ENCODE measurements around the gene LILRA2. TPM values are rescaled to one million over a fixed set of nuclear protein-coding genes. Genes with fewer than 3 reads are reported as not detected.

LILRA2 gene
- total RNA-seq, 1 donor from 2014 or later, result not detected

DNA sequence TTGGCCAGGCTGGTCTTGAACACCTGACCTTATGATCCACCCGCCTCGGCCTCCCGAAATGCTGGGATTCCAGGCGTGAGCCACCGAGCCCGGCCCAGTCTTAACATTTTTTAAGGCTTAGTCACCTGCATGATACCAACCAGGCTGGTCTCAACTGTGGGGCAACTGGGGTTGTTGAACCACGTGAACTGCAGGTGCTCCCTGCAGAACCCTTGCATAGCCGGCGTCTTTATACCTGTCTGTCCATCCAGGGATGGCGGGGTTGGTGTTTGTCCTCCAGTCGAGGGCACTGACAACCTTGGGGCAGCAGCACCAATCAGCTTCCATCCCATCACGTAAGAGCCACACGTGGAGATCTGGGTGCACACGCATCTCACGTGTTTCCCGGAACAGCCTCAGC, 24.8 kb upstream of the LILRA2 start:
- Mint-ChIP-seq H3K4me3 (no peak overlapping the region), H3K9me3 (no peaks in the 10 kb centered on the region), H3K4me1 (peaks cover 15% of the 10 kb centered on the region), H3K27ac (no peak overlapping the region), H3K27me3 (peaks cover 13% of the 10 kb centered on the region), H3K36me3 (ENCODE audit: low read depth) (no peaks in the 10 kb centered on the region)
- ChIA-PET CTCF (no interaction called here), POLR2A (no interaction called here)
- TF ChIP-seq, protein P1, sequence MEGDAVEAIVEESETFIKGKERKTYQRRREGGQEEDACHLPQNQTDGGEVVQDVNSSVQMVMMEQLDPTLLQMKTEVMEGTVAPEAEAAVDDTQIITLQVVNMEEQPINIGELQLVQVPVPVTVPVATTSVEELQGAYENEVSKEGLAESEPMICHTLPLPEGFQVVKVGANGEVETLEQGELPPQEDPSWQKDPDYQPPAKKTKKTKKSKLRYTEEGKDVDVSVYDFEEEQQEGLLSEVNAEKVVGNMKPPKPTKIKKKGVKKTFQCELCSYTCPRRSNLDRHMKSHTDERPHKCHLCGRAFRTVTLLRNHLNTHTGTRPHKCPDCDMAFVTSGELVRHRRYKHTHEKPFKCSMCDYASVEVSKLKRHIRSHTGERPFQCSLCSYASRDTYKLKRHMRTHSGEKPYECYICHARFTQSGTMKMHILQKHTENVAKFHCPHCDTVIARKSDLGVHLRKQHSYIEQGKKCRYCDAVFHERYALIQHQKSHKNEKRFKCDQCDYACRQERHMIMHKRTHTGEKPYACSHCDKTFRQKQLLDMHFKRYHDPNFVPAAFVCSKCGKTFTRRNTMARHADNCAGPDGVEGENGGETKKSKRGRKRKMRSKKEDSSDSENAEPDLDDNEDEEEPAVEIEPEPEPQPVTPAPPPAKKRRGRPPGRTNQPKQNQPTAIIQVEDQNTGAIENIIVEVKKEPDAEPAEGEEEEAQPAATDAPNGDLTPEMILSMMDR (IDR thresholded peaks at IDR 0.05), result no peak
- intact Hi-C loops (cut with micrococcal nuclease), result no loop called here
- DNase-seq (no peak), ATAC-seq (ENCODE audit: low read depth) (no peak)

DNA sequence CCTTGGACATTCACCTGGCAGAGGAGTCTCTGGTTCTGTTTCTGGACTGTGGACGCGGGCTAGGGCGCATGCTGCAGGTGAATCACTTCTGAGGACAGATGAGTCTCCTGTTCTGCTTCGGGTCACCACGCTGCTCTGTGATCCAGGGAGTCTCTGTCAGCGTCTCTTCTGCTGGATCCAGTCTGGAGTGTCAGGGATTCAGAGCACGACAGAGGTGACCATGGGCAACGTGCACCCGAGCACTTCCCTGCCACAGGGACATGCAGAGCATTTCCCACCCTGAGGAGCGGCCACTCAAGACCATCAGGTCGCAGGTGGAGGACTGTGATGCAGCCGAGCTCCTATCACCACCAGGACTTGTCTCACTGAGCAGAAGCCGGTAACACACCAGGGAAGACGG, 24.4 kb upstream of the LILRA2 start:
- ChIA-PET POLR2A (no interaction called here), CTCF (no interaction called here)
- no peaks in the 10 kb centered on the region for H3K9me3 Mint-ChIP-seq
- H3K27me3 Mint-ChIP-seq, result peaks cover 12% of the 10 kb centered on the region
- TF ChIP-seq, protein P1 (IDR thresholded peaks at IDR 0.05), result no peak
- no peak for ATAC-seq (ENCODE audit: low read depth)
- intact Hi-C loops (cut with micrococcal nuclease), result no loop called here
- no peaks in the 10 kb centered on the region for H3K36me3 Mint-ChIP-seq (ENCODE audit: low read depth)
- H3K4me1 Mint-ChIP-seq, result peaks cover 15% of the 10 kb centered on the region
- no peak overlapping the region for H3K4me3 Mint-ChIP-seq
- H3K27ac Mint-ChIP-seq, result no peak overlapping the region
- no peak for DNase-seq

DNA sequence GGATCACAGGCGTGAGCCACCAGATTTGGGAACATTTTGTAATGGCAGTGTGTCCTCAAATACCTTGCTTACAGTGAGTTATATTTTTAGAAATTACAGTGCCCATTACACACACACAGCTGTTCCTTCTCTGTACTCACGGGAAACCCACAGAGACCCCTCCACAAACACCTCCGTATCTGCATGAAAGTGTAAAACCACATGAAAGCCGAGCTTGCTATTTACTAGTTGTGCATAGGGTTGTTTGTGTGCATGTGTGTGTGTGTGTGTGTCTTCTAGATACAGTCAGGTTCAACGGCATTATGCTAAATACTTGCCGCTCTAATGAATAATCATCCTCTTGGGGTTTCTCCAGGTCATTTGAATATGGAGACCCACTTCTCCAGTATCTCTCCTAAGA, 22.3 kb upstream of the LILRA2 start:
- POLR2A ChIA-PET, result interaction anchor here (0.7 kb wide), 1 partner anchor 127 kb away, joined by 4 read pairs; no protein-coding TSS in a partner anchor
- Mint-ChIP-seq H3K4me3 (no peak overlapping the region), H3K36me3 (ENCODE audit: low read depth) (no peaks in the 10 kb centered on the region), H3K27me3 (peaks cover 11% of the 10 kb centered on the region), H3K9me3 (no peaks in the 10 kb centered on the region), H3K27ac (no peak overlapping the region), H3K4me1 (peaks cover 15% of the 10 kb centered on the region)
- intact Hi-C loops (cut with micrococcal nuclease), result no loop called here
- DNase-seq (no peak), ATAC-seq (ENCODE audit: low read depth) (no peak)
- TF ChIP-seq, protein P1 (IDR thresholded peaks at IDR 0.05), result no peak
- CTCF ChIA-PET, result interaction anchor here (1.0 kb wide), 1 partner anchor 102 kb away, joined by 3 read pairs; no protein-coding TSS in a partner anchor

DNA sequence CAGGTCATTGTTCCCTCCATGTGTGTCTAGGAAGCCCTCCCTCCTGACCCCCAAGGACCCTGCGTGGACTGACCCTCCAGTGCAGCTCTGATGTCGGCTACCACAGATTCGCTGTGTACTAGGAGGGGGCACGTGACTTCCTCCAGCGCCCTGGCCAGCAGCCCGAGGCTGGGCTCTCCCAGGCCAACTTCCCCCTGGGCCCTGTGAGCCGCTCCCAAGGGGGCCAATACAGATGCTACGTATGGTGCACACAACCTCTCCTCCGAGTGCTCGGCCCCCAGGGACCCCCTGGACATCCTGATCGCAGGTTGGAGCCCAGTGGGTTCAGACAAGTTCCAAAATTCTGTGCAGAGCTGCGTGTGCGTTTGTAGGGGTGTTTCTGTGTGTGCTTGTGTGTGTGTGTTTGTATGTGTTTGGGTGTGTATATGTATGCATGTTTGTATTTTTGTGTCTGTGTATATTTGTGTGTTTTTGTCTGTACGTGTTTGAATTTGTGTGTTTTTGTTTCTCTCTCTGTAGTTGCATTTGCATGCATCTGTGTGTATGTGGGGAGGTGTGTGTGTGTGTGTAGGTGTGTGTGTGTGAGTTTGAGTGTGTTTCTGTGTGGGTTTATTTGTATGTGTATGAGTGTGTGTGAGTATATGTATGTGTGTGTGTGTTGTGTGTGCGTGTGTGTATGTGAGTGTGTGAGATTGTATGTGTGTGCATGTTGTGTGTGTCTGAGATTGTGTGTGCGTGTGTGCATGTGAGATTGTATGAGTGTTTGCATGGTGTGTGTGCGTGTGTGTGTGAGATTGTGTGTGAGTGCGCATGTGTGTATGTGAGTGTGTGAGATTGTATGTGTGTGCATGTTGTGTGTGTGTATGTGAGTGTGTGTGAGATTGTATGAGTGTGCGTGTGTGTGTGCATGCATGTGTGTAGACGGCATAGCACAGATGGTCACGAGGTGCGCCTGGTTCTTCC, 21.4 kb upstream of the LILRA2 start:
- intact Hi-C loops (cut with micrococcal nuclease), result no loop called here
- Mint-ChIP-seq H3K4me1 (peaks cover 15% of the 10 kb centered on the region), H3K27ac (no peak overlapping the region), H3K27me3 (peaks cover 11% of the 10 kb centered on the region), H3K9me3 (no peaks in the 10 kb centered on the region), H3K4me3 (no peak overlapping the region), H3K36me3 (ENCODE audit: low read depth) (no peaks in the 10 kb centered on the region)
- CTCF ChIA-PET, result interaction anchor here (1.0 kb wide), 1 partner anchor 101 kb away, joined by 3 read pairs; no protein-coding TSS in a partner anchor
- POLR2A ChIA-PET, result no interaction called here
- TF ChIP-seq, protein P1 (IDR thresholded peaks at IDR 0.05), result no peak
- DNase-seq (no peak), ATAC-seq (ENCODE audit: low read depth) (no peak)

DNA sequence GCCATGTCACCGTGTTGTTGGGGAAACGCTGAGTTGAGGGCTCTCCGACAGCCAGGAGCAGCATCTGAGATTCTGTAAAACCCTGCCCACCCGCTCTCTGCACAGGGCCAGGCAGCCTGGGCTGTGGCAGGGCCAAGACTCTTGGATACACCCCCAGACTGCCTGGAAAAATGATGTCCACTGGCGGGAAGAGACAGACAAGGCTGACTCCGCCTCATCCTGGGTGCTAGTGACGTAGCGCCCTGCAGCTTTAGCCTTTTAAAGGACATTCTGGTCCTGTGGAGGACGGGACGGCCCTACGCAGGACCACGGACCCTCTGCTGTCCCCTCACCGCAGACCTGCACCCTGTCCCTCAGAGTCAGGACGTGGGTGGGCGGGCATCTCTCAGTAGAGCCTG, 20.7 kb upstream of the LILRA2 start:
- intact Hi-C loops (cut with micrococcal nuclease), result no loop called here
- POLR2A ChIA-PET, result no interaction called here
- TF ChIP-seq, protein P1 (IDR thresholded peaks at IDR 0.05), result no peak

More for the DNA sequence above, 20.7 kb upstream of the LILRA2 start:
- no peak for ATAC-seq (ENCODE audit: low read depth)
- Mint-ChIP-seq H3K36me3 (ENCODE audit: low read depth) (no peaks in the 10 kb centered on the region), H3K27ac (no peak overlapping the region), H3K4me1 (peaks cover 15% of the 10 kb centered on the region), H3K9me3 (no peaks in the 10 kb centered on the region), H3K27me3 (peaks cover 11% of the 10 kb centered on the region), H3K4me3 (no peak overlapping the region)
- no peak for DNase-seq
- CTCF ChIA-PET, result no interaction called here
